Ectodermal cell (in vitro differentiated cells): ENCODE results near the gene GTF2H1. TPM values are rescaled to one million over a fixed set of nuclear protein-coding genes. Genes with fewer than 3 reads are reported as not detected.

Experiments
- H3K27ac ChIP-seq: 2 replicates; pipeline ENCODE4 v1.7.0; 2013; ENCODE audit warnings: mild to moderate bottlenecking, low read depth, low read length; ENCODE audit not compliant: insufficient read depth, poor library complexity, severe bottlenecking
- H3K27me3 ChIP-seq: 2 replicates; pipeline ENCODE4 v1.7.0; 2013; ENCODE audit warnings: mild to moderate bottlenecking, low read length; ENCODE audit not compliant: insufficient read depth, control insufficient read depth, poor library complexity, severe bottlenecking
- H3K36me3 ChIP-seq: one replicate; pipeline ENCODE4 v1.7.0; 2013; ENCODE audit warnings: low read length; ENCODE audit not compliant: control insufficient read depth, insufficient read depth
- H3K4me1 ChIP-seq: one replicate; pipeline ENCODE4 v1.7.0; 2013; ENCODE audit warnings: low read length; ENCODE audit not compliant: control insufficient read depth, insufficient read depth
- H3K4me3 ChIP-seq: 2 replicates; pipeline ENCODE4 v1.7.0; 2013; ENCODE audit warnings: low read depth, low read length, control low read depth; ENCODE audit not compliant: insufficient read depth
- H3K9me3 ChIP-seq: 2 replicates; pipeline ENCODE4 v1.7.0; 2013; ENCODE audit warnings: mild to moderate bottlenecking, low read length, moderate library complexity; ENCODE audit not compliant: control insufficient read depth
- WGBS, 2 experiments: methylation state at CpG; one replicate each; pipeline ENCODE4 v1.1.7; 2013; ENCODE audit warnings: missing lambda C conversion rate in 2 of 2; 5-methylcytosine and 5-hydroxymethylcytosine counted together
- polyA plus RNA-seq, 4 experiments: library from polyadenylated mRNA; stranded (reverse); fragments of 50-300 nt; gene quantifications; one replicate each; pipeline ENCODE4 v1.2.3, GENCODE V29; 2013

GTF2H1 gene
- 31.9 TPM for polyA plus RNA-seq (2013, experiment 1 of 4)
- polyA plus RNA-seq (2013, experiment 2 of 4), result 31.9 TPM
- 24.8 TPM for polyA plus RNA-seq (2013, experiment 3 of 4)
- polyA plus RNA-seq (2013, experiment 4 of 4), result 25.6 TPM

DNA sequence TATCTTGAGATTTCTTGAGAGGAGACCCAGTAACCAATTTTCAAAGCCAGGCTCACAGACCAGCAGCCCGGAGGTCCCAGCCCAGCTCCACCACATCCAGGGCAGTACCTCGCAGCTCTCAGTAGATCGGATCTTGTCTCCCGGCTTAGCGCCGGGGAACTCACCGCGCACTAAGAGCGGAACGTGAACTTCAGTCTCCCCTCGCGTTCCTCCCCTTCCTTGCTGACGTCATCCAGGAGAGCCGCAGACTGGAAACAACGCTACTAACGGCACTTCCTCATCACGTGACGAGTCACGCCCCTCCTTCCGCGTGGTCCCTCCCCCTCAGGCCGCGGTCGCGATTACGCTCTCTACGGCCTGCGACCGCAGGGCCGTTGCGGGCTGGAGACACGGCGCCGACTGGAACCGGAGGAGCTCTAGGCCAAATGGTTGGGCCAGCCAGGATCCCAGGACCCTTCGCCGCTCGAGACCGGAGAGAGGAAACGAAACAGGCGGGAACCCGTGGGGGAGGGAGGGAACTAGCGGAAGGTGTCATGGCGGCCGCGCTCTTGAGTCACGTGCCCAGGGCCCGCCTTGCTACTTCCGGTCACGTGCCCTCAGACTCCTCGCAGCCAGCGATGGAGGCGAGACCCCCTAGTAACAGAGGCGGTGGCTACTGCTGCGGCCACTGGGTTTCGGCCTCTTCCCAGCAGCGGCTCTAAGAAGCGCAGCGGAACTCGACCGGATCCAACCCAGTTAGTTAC is at the start of gene GTF2H1, which contains the start of gene HPS5:
GTF2H1 (plus strand) TSS at position 599 of the 743 bp plus-strand sequence. CDS start 10,508 bp downstream, outside the sequence.
HPS5 (minus strand) TSS at position 172 of the 743 bp plus-strand sequence. CDS start 4,282 bp downstream, outside the sequence.
- Histone ChIP-seq H3K9me3 (no peaks in the 10 kb centered on the region), H3K27ac (peak within 1 kb of the TSS; percentile 96), H3K4me1 (peaks cover 22% of the 10 kb centered on the region), H3K36me3 (no peaks in the 10 kb centered on the region), H3K27me3 (no peaks in the 10 kb centered on the region), H3K4me3 (peak within 1 kb of the TSS; percentile 96)
- WGBS, 2 experiments, result 0% methylated on average over 61 of the region's 61 CpGs

DNA sequence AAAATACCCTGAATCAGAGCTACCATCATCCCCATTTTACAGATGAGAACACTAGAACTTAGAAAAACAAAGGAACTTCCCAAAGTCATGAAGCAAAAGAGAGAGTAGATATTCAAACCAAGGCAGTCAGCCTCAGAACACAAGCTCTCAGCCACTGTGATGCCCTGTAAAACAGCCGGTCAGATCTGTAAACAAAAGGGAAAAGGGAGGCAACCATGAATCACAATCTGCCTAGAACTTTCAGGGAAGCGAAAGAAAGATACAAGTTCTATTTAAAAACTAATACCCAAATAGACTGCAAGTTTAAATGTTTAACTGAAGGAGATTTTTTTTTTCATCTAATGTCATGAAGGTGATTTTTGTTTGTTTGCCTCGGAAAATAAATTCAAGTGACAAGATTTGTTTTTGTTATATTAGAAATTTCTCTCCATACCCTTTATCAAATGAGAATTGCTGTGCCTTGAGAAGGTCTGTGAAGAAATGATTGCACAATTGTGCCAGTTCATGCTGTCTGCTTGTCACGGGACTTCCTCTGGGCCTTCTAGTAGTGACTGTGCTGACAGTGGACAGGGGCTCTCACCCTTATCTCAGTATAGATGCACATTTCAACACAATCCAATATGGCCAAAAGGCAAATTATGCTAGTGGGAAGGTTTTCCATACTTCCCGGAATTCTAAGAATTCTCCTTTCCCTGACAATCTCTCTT is 44.6 kb upstream of the GTF2H1 start:
- no peak overlapping the region for H3K27ac ChIP-seq
- WGBS, 2 experiments, result 92 to 98% methylated on average over 3 to 5 of the region's 5 CpGs
- H3K36me3 ChIP-seq, result peaks cover 18% of the 10 kb centered on the region
- H3K4me3 ChIP-seq, result no peak overlapping the region
- no peaks in the 10 kb centered on the region for H3K4me1 ChIP-seq
- no peaks in the 10 kb centered on the region for H3K27me3 ChIP-seq
- H3K9me3 ChIP-seq, result no peaks in the 10 kb centered on the region

DNA sequence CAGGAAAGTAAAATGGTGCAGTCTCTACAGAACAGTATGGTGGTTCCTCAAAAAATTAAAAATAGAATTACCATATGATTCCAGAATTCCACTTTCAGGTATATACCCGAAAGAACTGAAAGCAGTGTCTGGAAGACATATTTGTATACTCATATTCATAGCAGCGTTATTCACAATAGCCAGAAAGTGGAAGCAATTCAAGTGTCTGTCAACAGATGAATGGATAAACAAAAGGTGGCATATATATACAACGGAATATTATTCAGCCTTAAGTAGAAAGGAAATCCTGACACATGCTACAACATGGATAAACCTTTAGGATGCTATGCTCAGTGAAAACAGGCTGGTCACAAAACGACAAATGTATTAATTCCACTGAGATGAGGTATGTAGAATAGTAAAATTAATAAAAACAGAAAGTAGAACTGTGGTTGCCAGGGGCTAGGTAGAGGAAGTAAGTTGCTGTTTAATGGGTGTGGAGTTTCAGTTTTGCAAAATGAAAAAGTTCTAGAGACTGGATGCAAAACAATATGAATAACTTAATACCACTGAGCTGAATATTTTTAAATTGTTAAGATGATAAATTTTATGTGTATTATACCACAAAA is 41.8 kb upstream of the GTF2H1 start:
- Histone ChIP-seq H3K36me3 (peaks cover 28% of the 10 kb centered on the region), H3K27ac (no peak overlapping the region), H3K4me1 (no peaks in the 10 kb centered on the region), H3K4me3 (no peak overlapping the region), H3K9me3 (no peaks in the 10 kb centered on the region), H3K27me3 (no peaks in the 10 kb centered on the region)
- 88 to 96% methylated on average over 4 of the region's 4 CpGs for WGBS, 2 experiments

DNA sequence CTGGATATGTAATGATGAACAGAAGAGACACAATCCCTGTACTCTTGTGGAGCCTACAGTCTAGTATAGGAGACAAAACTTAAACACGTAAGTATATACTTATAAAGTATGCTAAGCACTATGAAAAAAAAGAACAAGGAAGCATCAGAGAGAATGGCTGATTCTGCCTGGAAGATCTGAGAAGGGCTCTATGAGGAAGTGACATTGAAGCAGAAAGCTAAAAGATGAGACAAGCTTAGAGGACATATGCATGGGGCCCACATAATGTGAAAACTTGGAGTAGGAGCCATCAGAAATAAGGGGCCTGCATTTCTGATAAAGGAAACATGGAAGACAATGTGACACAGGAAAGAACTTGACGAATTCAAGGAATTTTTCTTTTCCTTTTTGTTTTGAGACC is 39.7 kb upstream of the GTF2H1 start:
- no peak overlapping the region for H3K4me3 ChIP-seq
- no peak overlapping the region for H3K27ac ChIP-seq
- H3K9me3 ChIP-seq, result no peaks in the 10 kb centered on the region
- 94 to 95% methylated on average over 1 to 2 of the region's 2 CpGs for WGBS, 2 experiments
- no peaks in the 10 kb centered on the region for H3K27me3 ChIP-seq
- H3K36me3 ChIP-seq, result peaks cover 43% of the 10 kb centered on the region
- H3K4me1 ChIP-seq, result no peaks in the 10 kb centered on the region

DNA sequence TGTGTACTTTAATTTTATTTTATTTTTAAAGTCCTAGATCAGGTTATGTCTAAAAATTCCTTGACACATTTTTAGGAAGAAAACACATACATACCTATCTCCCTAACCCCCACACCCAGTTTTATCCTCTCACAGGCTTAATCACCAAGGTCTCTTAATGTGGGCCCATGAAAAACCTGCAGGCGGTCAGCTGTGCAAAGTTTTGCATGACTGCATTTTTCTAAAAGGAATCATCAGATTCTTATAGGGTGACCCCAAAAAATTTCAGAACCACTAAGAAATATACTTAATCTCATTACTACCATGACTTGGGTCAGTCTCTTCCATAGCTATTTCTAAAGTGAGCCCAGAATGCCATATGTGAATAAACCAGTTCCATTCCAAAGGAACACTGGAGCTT is 36.5 kb upstream of the GTF2H1 start:
- Histone ChIP-seq H3K36me3 (peaks cover 38% of the 10 kb centered on the region), H3K4me1 (no peaks in the 10 kb centered on the region), H3K27ac (no peak overlapping the region), H3K9me3 (no peaks in the 10 kb centered on the region), H3K4me3 (no peak overlapping the region), H3K27me3 (no peaks in the 10 kb centered on the region)
- 89 to 98% methylated on average over 1 of the region's 1 CpG for WGBS, 2 experiments

DNA sequence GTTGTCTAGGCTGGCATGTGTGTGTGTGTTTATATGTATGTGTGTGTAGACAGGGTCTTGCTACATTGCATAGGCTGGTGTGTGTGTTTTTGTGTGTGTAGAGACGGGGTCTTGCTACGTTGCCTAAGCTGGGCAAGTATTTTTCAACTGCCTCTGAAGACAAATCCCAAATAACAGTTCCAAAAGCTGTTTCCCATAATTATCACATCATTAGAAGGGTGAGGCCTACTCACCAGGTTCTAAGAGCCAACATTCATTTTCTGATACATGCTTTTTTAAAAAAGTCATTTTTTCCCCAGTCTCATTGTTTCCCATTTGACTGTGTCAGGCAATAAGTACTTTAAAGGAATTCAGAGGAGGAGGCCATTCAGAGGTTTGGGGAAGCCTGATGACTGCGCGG is 33.5 kb upstream of the GTF2H1 start:
- Histone ChIP-seq H3K9me3 (no peaks in the 10 kb centered on the region), H3K4me1 (no peaks in the 10 kb centered on the region), H3K27ac (no peak overlapping the region), H3K27me3 (no peaks in the 10 kb centered on the region), H3K4me3 (no peak overlapping the region), H3K36me3 (peaks cover 37% of the 10 kb centered on the region)
- WGBS, 2 experiments, result 96% methylated on average over 4 of the region's 4 CpGs

DNA sequence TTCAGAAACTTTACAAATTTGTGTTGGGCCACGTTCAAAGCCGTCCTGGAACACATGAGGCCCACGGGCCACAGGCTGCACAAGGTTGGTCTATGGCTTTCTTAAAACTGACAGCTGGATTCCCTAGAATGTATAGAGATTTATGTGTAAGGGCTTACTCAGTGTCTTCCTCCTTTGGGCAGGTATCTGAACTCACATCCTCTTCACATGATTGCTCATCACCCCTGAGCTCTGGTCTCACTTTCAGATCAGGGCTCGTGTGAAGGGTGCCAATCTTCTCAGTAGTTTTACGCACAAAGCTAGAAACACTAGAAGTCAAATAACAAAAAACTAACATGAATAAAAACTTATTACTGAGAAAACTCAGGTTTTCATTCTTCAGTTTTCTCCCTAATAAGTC is 27.5 kb upstream of the GTF2H1 start:
- Histone ChIP-seq H3K4me3 (no peak overlapping the region), H3K27me3 (no peaks in the 10 kb centered on the region), H3K4me1 (no peaks in the 10 kb centered on the region), H3K36me3 (peaks cover 37% of the 10 kb centered on the region), H3K27ac (no peak overlapping the region), H3K9me3 (no peaks in the 10 kb centered on the region)
- WGBS, 2 experiments, result 95 to 98% methylated on average over 5 of the region's 5 CpGs

DNA sequence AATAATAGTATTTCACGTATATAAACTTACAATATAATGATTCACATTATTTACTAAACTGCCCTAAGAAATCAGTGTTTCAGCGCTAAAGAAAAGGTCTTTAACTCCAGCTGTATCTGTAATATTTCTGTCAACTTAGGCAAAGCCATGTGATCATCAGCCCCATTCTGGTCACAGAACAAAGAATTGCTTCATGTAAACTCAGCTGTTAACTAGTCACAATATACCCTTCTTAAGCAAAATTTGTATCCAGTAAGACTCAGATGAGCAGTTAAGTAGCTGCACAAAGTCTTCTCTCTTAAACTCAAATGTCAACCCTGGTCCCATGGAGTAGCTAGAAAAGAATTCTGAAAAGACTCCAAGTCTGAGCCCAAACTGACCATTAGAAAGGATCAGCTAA is 27.1 kb upstream of the GTF2H1 start:
- no peaks in the 10 kb centered on the region for H3K27me3 ChIP-seq
- H3K27ac ChIP-seq, result no peak overlapping the region
- H3K9me3 ChIP-seq, result no peaks in the 10 kb centered on the region
- no peaks in the 10 kb centered on the region for H3K4me1 ChIP-seq
- peaks cover 37% of the 10 kb centered on the region for H3K36me3 ChIP-seq
- no peak overlapping the region for H3K4me3 ChIP-seq
- WGBS, 2 experiments, result 97 to 98% methylated on average over 2 of the region's 2 CpGs

DNA sequence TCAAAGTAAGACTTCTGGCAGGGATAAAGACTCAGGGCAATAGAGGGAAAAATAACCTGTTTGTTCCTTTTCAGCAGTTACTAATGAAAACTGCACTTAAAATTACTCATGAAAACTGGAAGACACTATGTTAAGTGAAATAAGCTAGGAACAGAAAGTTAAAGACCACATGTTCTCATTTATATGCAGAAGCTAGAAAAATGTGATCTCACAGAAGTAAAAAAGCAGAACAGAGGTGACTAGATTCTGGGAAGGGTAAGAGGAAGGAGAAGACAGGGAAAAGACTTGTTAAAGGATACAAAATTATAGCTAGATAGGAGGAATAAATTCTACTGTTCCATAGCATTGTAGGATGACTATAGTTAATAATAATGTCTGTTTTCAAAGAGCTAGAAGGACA is 22.6 kb upstream of the GTF2H1 start:
- no peaks in the 10 kb centered on the region for H3K4me1 ChIP-seq
- H3K36me3 ChIP-seq, result peaks cover 21% of the 10 kb centered on the region
- H3K9me3 ChIP-seq, result no peaks in the 10 kb centered on the region
- H3K27me3 ChIP-seq, result no peaks in the 10 kb centered on the region
- H3K4me3 ChIP-seq, result no peak overlapping the region
- H3K27ac ChIP-seq, result no peak overlapping the region

DNA sequence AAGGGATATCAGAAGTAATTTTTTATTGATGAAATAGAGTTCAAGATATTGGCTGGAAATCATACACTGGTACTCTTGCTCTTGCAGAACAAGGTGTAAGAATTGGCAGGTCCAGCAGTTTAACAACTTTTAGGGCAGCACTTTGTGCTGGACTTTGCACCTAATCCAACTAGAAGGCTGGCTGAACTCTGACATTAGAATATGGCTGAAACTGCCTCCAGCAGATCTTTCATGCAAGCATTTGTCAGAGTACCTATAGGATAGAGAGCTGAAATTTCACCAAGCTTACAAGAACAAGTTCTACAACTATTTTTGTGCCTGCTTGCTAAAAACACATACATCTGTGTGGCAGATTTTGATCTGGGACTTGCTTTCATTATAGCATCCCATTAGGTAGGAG is 17.6 kb upstream of the GTF2H1 start:
- Histone ChIP-seq H3K36me3 (peaks cover 22% of the 10 kb centered on the region), H3K9me3 (no peaks in the 10 kb centered on the region), H3K27me3 (no peaks in the 10 kb centered on the region), H3K27ac (no peak overlapping the region), H3K4me1 (no peaks in the 10 kb centered on the region), H3K4me3 (no peak overlapping the region)
